Osteoblast (primary cell): Measurements from ENCODE around the gene CNMD. TPM values are rescaled to one million over a fixed set of nuclear protein-coding genes. Genes with fewer than 3 reads are reported as not detected.
A peak's percentile ranks its signal among the peaks of the same experiment; 100 is the strongest.

Source experiments
- DNase-seq: peaks from one replicate; pipeline ENCODE4 v3.0.0; 2011; ENCODE audit warnings: low spot score, mixed read lengths; ENCODE audit not compliant: insufficient read length; ENCODE audit errors: missing footprints
- H2AFZ ChIP-seq: 2 replicates; pipeline ENCODE4 v1.6.0; 2011; ENCODE audit warnings: mild to moderate bottlenecking, low read length
- H3K27ac ChIP-seq: 2 replicates; pipeline ENCODE4 v1.5.1; 2011; ENCODE audit warnings: mild to moderate bottlenecking, low read depth, low read length, moderate library complexity
- H3K27me3 ChIP-seq: 2 replicates; pipeline ENCODE4 v1.6.0; 2012; ENCODE audit warnings: mild to moderate bottlenecking, control low read depth, inconsistent platforms, low read length, moderate library complexity; ENCODE audit not compliant: insufficient read depth
- H3K36me3 ChIP-seq: 2 replicates; pipeline ENCODE4 v1.5.1; 2011; ENCODE audit warnings: mild to moderate bottlenecking, low read length, control low read depth, moderate library complexity; ENCODE audit not compliant: insufficient read depth
- H3K4me1 ChIP-seq: 2 replicates; pipeline ENCODE4 v1.5.1; 2011; ENCODE audit warnings: mild to moderate bottlenecking, low read length, control low read depth, moderate library complexity; ENCODE audit not compliant: insufficient read depth
- H3K4me2 ChIP-seq: 2 replicates; pipeline ENCODE4 v1.6.0; 2011; ENCODE audit warnings: mild to moderate bottlenecking, low read length; ENCODE audit not compliant: insufficient read depth
- H3K4me3 ChIP-seq: fragments of 200-600 bp; sonication (generic); 3 replicates; pipeline ENCODE4 v1.5.1; 2012; ENCODE audit warnings: mild to moderate bottlenecking, low read length, inconsistent platforms; ENCODE audit not compliant: insufficient read depth
- H3K79me2 ChIP-seq: 2 replicates; pipeline ENCODE4 v1.6.0; 2012; ENCODE audit warnings: mild to moderate bottlenecking, low read length, control low read depth, inconsistent platforms; ENCODE audit not compliant: insufficient read depth
- H3K9me3 ChIP-seq: 2 replicates; pipeline ENCODE4 v1.5.1; 2011; ENCODE audit warnings: low read depth, low read length, control low read depth
- H4K20me1 ChIP-seq: 2 replicates; pipeline ENCODE4 v1.6.0; 2012; ENCODE audit warnings: mild to moderate bottlenecking, low read length, control low read depth; ENCODE audit not compliant: insufficient read depth
- total RNA-seq: library from RNA; depleted of rRNA; stranded (reverse); fragments of >200 nt; gene quantifications from 2 replicates; pipeline ENCODE4 v1.2.3, GENCODE V29; 2012
- TF ChIP-seq, protein P1 (sequence below): IDR thresholded peaks from 2 replicates; pipeline ENCODE4 v1.5.1; 2011; ENCODE audit warnings: mild to moderate bottlenecking, low read depth, low read length, moderate library complexity; ENCODE audit errors: extremely low read depth

CNMD gene
- total RNA-seq, 1 donor: not detected

DNA sequence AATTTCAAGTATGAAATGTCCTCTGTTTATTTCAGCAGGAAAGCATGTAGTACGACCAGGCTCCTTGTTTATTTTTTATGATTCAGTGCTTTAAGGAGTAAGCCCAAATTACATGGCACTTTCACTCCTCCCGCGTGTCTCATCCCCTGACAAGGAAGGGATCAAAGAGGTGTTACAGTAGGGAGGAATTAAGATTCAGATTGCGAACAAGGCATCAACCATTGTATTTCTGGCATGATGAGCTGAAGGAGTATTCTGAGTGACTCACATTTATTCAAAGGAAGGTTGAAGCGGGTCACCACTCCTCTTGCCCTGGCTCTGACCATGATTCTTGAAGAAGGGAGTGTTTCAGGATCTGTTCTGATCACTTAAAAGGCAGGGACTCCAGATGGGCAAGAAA lies 46.1 kb upstream of the CNMD start:
- H3K79me2 ChIP-seq: no peaks in the 10 kb centered on the region
- H3K4me3 ChIP-seq: no peak overlapping the region
- H3K36me3 ChIP-seq: no peaks in the 10 kb centered on the region
- H3K4me2 ChIP-seq: no peak overlapping the region
- no peak overlapping the region for H3K27ac ChIP-seq
- H3K9me3 ChIP-seq: no peaks in the 10 kb centered on the region
- H2AFZ ChIP-seq: no peak overlapping the region
- H3K4me1 ChIP-seq: no peaks in the 10 kb centered on the region
- no peaks in the 10 kb centered on the region for H4K20me1 ChIP-seq
- no peaks in the 10 kb centered on the region for H3K27me3 ChIP-seq
- DNase-seq: no peak
- TF ChIP-seq, protein P1, sequence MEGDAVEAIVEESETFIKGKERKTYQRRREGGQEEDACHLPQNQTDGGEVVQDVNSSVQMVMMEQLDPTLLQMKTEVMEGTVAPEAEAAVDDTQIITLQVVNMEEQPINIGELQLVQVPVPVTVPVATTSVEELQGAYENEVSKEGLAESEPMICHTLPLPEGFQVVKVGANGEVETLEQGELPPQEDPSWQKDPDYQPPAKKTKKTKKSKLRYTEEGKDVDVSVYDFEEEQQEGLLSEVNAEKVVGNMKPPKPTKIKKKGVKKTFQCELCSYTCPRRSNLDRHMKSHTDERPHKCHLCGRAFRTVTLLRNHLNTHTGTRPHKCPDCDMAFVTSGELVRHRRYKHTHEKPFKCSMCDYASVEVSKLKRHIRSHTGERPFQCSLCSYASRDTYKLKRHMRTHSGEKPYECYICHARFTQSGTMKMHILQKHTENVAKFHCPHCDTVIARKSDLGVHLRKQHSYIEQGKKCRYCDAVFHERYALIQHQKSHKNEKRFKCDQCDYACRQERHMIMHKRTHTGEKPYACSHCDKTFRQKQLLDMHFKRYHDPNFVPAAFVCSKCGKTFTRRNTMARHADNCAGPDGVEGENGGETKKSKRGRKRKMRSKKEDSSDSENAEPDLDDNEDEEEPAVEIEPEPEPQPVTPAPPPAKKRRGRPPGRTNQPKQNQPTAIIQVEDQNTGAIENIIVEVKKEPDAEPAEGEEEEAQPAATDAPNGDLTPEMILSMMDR: no peak

GRCh38 chr13:52784591-52785340 lies 45.1 kb upstream of the CNMD start:
- no peak for DNase-seq
- H3K27ac ChIP-seq: no peak overlapping the region

DNA sequence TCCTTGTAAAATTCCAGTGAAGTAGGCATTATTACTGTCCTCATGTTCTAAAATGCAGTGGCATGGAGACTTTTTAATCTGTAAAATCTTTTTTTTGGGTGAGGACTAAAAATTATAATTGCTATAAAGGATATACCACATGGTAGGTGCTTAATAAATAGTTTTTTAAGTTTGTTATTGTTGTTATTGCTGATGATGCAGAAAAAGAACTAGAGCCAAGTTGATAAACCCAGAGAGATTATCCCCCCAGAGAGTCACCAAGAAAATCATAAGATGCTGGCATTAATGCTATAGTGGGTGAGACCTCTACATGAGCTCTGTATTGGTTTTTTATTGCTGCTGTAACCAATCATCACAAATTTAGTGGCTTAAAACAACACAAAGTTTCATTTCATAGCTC lies 44.3 kb upstream of the CNMD start:
- H4K20me1 ChIP-seq: no peaks in the 10 kb centered on the region
- TF ChIP-seq, protein P1: no peak
- no peaks in the 10 kb centered on the region for H3K9me3 ChIP-seq
- no peaks in the 10 kb centered on the region for H3K4me1 ChIP-seq
- peaks cover 5% of the 10 kb centered on the region for H3K27me3 ChIP-seq
- DNase-seq: no peak
- no peaks in the 10 kb centered on the region for H3K36me3 ChIP-seq
- no peak overlapping the region for H2AFZ ChIP-seq
- H3K4me2 ChIP-seq: no peak overlapping the region
- no peak overlapping the region for H3K4me3 ChIP-seq
- no peaks in the 10 kb centered on the region for H3K79me2 ChIP-seq
- H3K27ac ChIP-seq: no peak overlapping the region

More at GRCh38 chr13:52784591-52785340, 45.1 kb upstream of the CNMD start:
- TF ChIP-seq, protein P1: no peak
- Histone ChIP-seq H3K4me3 (no peak overlapping the region), H3K4me2 (no peak overlapping the region), H3K27me3 (no peaks in the 10 kb centered on the region), H2AFZ (no peak overlapping the region), H3K4me1 (no peaks in the 10 kb centered on the region), H3K36me3 (no peaks in the 10 kb centered on the region), H4K20me1 (no peaks in the 10 kb centered on the region), H3K9me3 (no peaks in the 10 kb centered on the region), H3K79me2 (no peaks in the 10 kb centered on the region)

DNA sequence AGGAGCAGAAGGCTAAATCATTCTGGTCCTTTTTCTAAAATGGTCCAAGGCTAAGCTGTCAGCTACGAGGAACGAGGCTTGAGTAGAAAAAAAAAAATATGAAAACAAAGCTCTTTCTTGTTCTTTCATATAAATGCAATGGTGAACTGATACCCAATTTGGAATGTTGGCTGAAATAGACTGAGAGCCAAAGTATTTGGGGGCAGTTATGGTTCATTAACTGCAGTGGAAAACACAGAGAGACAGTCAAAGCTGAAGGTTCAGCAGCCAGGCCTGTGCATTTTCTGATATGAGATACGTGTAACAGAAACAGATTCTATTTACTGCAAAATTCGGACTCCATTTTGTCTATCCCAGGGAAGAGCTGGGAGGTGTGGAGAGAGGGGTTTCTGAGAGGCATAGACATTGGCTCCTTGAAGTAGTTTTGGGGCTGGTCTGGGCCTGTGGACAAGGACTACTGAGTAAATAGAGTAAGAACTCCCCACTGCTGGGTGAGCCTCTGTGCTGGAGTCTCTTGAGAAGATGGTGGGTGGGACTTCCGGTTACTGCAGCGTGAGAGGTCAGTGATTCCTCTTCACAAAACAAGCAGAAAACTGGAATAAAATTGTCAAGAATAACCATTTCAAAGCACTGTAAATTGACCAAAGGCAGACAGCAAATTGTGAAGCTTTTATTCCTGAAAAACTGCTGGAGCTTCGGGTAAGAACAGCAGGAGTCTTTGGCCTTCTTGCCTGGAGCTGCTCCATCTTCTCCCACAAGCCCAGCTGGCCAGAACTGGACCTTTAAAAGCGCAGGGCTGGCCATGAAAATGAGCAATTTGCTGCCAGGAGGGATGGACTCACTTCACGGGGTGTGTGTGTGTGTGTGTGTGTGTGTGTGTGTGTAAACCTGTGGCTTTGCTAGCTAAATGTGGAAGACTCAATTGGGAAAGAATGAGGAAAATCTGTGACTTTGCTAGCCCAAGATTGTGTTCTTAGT lies 43.1 kb upstream of the CNMD start:
- TF ChIP-seq, protein P1: no peak
- Histone ChIP-seq H3K4me1 (no peaks in the 10 kb centered on the region), H3K4me3 (no peak overlapping the region), H3K36me3 (no peaks in the 10 kb centered on the region), H2AFZ (peak overlapping the region; percentile 51), H4K20me1 (no peaks in the 10 kb centered on the region), H3K9me3 (no peaks in the 10 kb centered on the region), H3K27ac (no peak overlapping the region), H3K27me3 (peaks cover 5% of the 10 kb centered on the region), H3K4me2 (no peak overlapping the region), H3K79me2 (no peaks in the 10 kb centered on the region)
- DNase-seq: no peak
